MM.1S (cell line): ENCODE data around the gene CCDC51.

Source experiments
- DNase-seq: peaks from one replicate; pipeline ENCODE4 v3.0.0-alpha.2; 2015
- H2AFZ ChIP-seq: fragments of 300-600 bp; sonication (generic); 2 replicates; pipeline ENCODE4 v1.6.0; 2016; ENCODE audit warnings: antibody characterized with exemption, low read length
- H3F3A ChIP-seq: fragments of 300-600 bp; sonication (generic); 2 replicates; pipeline ENCODE4 v1.6.1; 2016; ENCODE audit warnings: mild to moderate bottlenecking, antibody characterized with exemption, low read length, moderate library complexity, mixed read lengths; ENCODE audit not compliant: insufficient read depth
- H3K27ac ChIP-seq: fragments of 300-600 bp; sonication (generic); 2 replicates; pipeline ENCODE4 v1.5.1; 2016; ENCODE audit warnings: mild to moderate bottlenecking, low read length
- H3K27me3 ChIP-seq: fragments of 300-600 bp; sonication (generic); replicated peaks from 2 replicates; pipeline ENCODE4 v1.6.0; 2016; ENCODE audit warnings: low read length; ENCODE audit not compliant: insufficient read depth
- H3K36me3 ChIP-seq: fragments of 300-600 bp; sonication (generic); replicated peaks from 2 replicates; pipeline ENCODE4 v1.6.1; 2016; ENCODE audit warnings: mild to moderate bottlenecking, low read length, mixed read lengths; ENCODE audit not compliant: insufficient read depth
- H3K4me1 ChIP-seq: fragments of 300-600 bp; sonication (generic); 2 replicates; pipeline ENCODE4 v1.6.1; 2016; ENCODE audit warnings: low read length, mixed read lengths
- H3K4me2 ChIP-seq: fragments of 300-600 bp; sonication (generic); 2 replicates; pipeline ENCODE4 v1.6.0; 2016; ENCODE audit warnings: low read depth, low read length
- H3K4me3 ChIP-seq: fragments of 300-600 bp; sonication (generic); 2 replicates; pipeline ENCODE4 v1.5.1; 2016; ENCODE audit warnings: low read length, mixed read lengths
- H3K79me2 ChIP-seq: fragments of 300-600 bp; sonication (generic); 2 replicates; pipeline ENCODE4 v1.6.1; 2016; ENCODE audit warnings: mixed run types, low read length, mixed read lengths
- H3K9ac ChIP-seq: fragments of 300-600 bp; sonication (generic); 2 replicates; pipeline ENCODE4 v1.6.1; 2016; ENCODE audit warnings: low read length, mixed read lengths
- H3K9me2 ChIP-seq: fragments of 300-600 bp; sonication (generic); replicated peaks from 2 replicates; pipeline ENCODE4 v1.6.1; 2016; ENCODE audit warnings: mild to moderate bottlenecking, low read length, mixed read lengths; ENCODE audit not compliant: insufficient read depth
- H3K9me3 ChIP-seq: fragments of 300-600 bp; sonication (generic); replicated peaks from 2 replicates; pipeline ENCODE4 v1.6.1; 2016; ENCODE audit warnings: mild to moderate bottlenecking, low read length, mixed read lengths; ENCODE audit not compliant: insufficient read depth
- H4K20me1 ChIP-seq: fragments of 300-600 bp; sonication (generic); 2 replicates; pipeline ENCODE4 v1.6.1; 2016; ENCODE audit warnings: mild to moderate bottlenecking, low read length, moderate library complexity, mixed read lengths; ENCODE audit not compliant: insufficient read depth
- EZH2 ChIP-seq: fragments of 300-600 bp; sonication (generic); optimal IDR thresholded peaks from 2 replicates; pipeline ENCODE3; 2017; ENCODE audit warnings: low read depth, mild to moderate bottlenecking, antibody characterized with exemption, low read length, mixed read lengths
- EZH2phosphoT487 ChIP-seq: fragments of 300-600 bp; sonication (generic); IDR thresholded peaks from 2 replicates; pipeline ENCODE4 v1.6.1; 2018; ENCODE audit warnings: antibody characterized with exemption, low read length
- TF ChIP-seq, protein P1 (sequence below): fragments of 300-600 bp; sonication (generic); IDR thresholded peaks from 2 replicates; pipeline ENCODE4 v1.5.1; 2016; ENCODE audit warnings: antibody characterized with exemption, low read length, mixed read lengths

Gene CCDC51

GRCh38 chr3:48472923-48473616, 33.2 kb upstream of the CCDC51 start:
- no peaks in the 10 kb centered on the region for H3K9me3 ChIP-seq
- H3K9ac ChIP-seq = peak overlapping the region; percentile 80
- peaks cover 8% of the 10 kb centered on the region for H3K4me1 ChIP-seq
- H3K9me2 ChIP-seq = no peaks in the 10 kb centered on the region
- H3K27me3 ChIP-seq = no peaks in the 10 kb centered on the region
- peak overlapping the region; percentile 94 for H2AFZ ChIP-seq
- peak; percentile 98 for DNase-seq
- H3K4me2 ChIP-seq = peak overlapping the region; percentile 67
- no peaks in the 10 kb centered on the region for H4K20me1 ChIP-seq
- peak overlapping the region; percentile 60 for H3K4me3 ChIP-seq
- 0 out of 2 replicates have a peak, but pooled peaks cover 5% of the 10 kb centered on the region for H3F3A ChIP-seq
- peaks cover 43% of the 10 kb centered on the region for H3K79me2 ChIP-seq
- TF ChIP-seq EZH2phosphoT487 = no peak
- no peak for TF ChIP-seq EZH2
- TF ChIP-seq, protein P1, sequence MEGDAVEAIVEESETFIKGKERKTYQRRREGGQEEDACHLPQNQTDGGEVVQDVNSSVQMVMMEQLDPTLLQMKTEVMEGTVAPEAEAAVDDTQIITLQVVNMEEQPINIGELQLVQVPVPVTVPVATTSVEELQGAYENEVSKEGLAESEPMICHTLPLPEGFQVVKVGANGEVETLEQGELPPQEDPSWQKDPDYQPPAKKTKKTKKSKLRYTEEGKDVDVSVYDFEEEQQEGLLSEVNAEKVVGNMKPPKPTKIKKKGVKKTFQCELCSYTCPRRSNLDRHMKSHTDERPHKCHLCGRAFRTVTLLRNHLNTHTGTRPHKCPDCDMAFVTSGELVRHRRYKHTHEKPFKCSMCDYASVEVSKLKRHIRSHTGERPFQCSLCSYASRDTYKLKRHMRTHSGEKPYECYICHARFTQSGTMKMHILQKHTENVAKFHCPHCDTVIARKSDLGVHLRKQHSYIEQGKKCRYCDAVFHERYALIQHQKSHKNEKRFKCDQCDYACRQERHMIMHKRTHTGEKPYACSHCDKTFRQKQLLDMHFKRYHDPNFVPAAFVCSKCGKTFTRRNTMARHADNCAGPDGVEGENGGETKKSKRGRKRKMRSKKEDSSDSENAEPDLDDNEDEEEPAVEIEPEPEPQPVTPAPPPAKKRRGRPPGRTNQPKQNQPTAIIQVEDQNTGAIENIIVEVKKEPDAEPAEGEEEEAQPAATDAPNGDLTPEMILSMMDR = peak; percentile 47
- H3K36me3 ChIP-seq = no peaks in the 10 kb centered on the region
- H3K27ac ChIP-seq = peak overlapping the region; percentile 89

- peak overlapping the region; percentile 60 for H3K4me3 ChIP-seq
- no peaks in the 10 kb centered on the region for H3K9me3 ChIP-seq
- H3K9me2 ChIP-seq = no peaks in the 10 kb centered on the region
- H4K20me1 ChIP-seq = no peaks in the 10 kb centered on the region
- no peaks in the 10 kb centered on the region for H3K27me3 ChIP-seq
- no peaks in the 10 kb centered on the region for H3K36me3 ChIP-seq
- DNase-seq = no peak
- peak overlapping the region; percentile 32 for H3K4me2 ChIP-seq
- 0 out of 2 replicates have a peak, but pooled peaks cover 7% of the 10 kb centered on the region for H3F3A ChIP-seq
- H3K27ac ChIP-seq = peak overlapping the region; percentile 89
- peaks cover 13% of the 10 kb centered on the region for H3K4me1 ChIP-seq
- H3K79me2 ChIP-seq = peaks cover 47% of the 10 kb centered on the region
- H2AFZ ChIP-seq = peak overlapping the region; percentile 3; the same call in 1 of the 2 replicates
- H3K9ac ChIP-seq = peak overlapping the region; percentile 80
- TF ChIP-seq EZH2phosphoT487 (no peak), EZH2 (no peak)
- TF ChIP-seq, protein P1 = no peak
These were observed 32.7 kb upstream of the CCDC51 start for GRCh38 chr3:48472673-48472922.

GRCh38 chr3:48470286-48470685, 30.4 kb upstream of the CCDC51 start:
- no peak overlapping the region for H3K9ac ChIP-seq

More at GRCh38 chr3:48470286-48470685, 30.4 kb upstream of the CCDC51 start:
- H3K4me1 ChIP-seq = peaks cover 27% of the 10 kb centered on the region
- H2AFZ ChIP-seq = no peak overlapping the region
- H3K79me2 ChIP-seq = peaks cover 63% of the 10 kb centered on the region
- H3K4me3 ChIP-seq = no peak overlapping the region
- TF ChIP-seq EZH2 (no peak), EZH2phosphoT487 (no peak)
- TF ChIP-seq, protein P1 = no peak
- no peak overlapping the region for H3K4me2 ChIP-seq
- H3K27me3 ChIP-seq = no peaks in the 10 kb centered on the region
- no peaks in the 10 kb centered on the region for H3K36me3 ChIP-seq
- no peak overlapping the region for H3K27ac ChIP-seq
- peaks cover 7% of the 10 kb centered on the region; the same call in 1 of the 2 replicates for H3F3A ChIP-seq
- no peaks in the 10 kb centered on the region for H4K20me1 ChIP-seq
- no peaks in the 10 kb centered on the region for H3K9me2 ChIP-seq
- no peak for DNase-seq
- H3K9me3 ChIP-seq = no peaks in the 10 kb centered on the region
